ENCODE data around the gene DGCR8.

Gene DGCR8

GRCh38 chr22:20068640-20069039 is 11.4 kb upstream of the DGCR8 start:
- DNase-seq, result no peak

- DNase-seq, result no peak
Observed at GRCh38 chr22:20069331-20070042, 10.6 kb upstream of the DGCR8 start.

- no peak for DNase-seq
Observed at GRCh38 chr22:20071524-20071972, 8.5 kb upstream of the DGCR8 start.

GRCh38 chr22:20076627-20077172 is 3.3 kb upstream of the DGCR8 start:
- no peak for DNase-seq

GRCh38 chr22:20080445-20080775 is 369 bp downstream of the DGCR8 start:
- DNase-seq, result peak; percentile 67

GRCh38 chr22:20080776-20081654 is 974 bp downstream of the DGCR8 start:
- DNase-seq, result peak; percentile 10

- DNase-seq, result no peak
Observed at GRCh38 chr22:20083157-20083890, 3.3 kb downstream of the DGCR8 start.

GRCh38 chr22:20083891-20084546 is 4.0 kb downstream of the DGCR8 start:
- no peak for DNase-seq

- DNase-seq, result no peak
Observed at GRCh38 chr22:20084547-20085413, 4.7 kb downstream of the DGCR8 start.

GRCh38 chr22:20085651-20086050 is 5.6 kb downstream of the DGCR8 start:
- DNase-seq, result no peak

GRCh38 chr22:20086101-20086599 is 6.1 kb downstream of the DGCR8 start:
- no peak for DNase-seq

GRCh38 chr22:20086763-20087162 is 6.7 kb downstream of the DGCR8 start:
- DNase-seq, result no peak

- no peak for DNase-seq
Observed at GRCh38 chr22:20087319-20088262, 7.5 kb downstream of the DGCR8 start.

GRCh38 chr22:20088263-20088648 is 8.2 kb downstream of the DGCR8 start:
- DNase-seq, result no peak

- DNase-seq, result no peak
Observed at GRCh38 chr22:20089226-20089976, 9.4 kb downstream of the DGCR8 start.

- no peak for DNase-seq
Observed at GRCh38 chr22:20089977-20090729, 10.1 kb downstream of the DGCR8 start.

GRCh38 chr22:20090730-20091240 is 10.7 kb downstream of the DGCR8 start:
- DNase-seq, result no peak

GRCh38 chr22:20091690-20092476 is 11.8 kb downstream of the DGCR8 start:
- no peak for DNase-seq

Measured in activated CD4-positive, alpha-beta T cell treated with anti-CD3 and anti-CD28 coated beads, Interleukin-2, amount 50 U/mL, for 1 hour (primary cell).